Endothelial cell of umbilical vein (primary cell): ENCODE data around the gene PSMB2.

Experiments
- POLR2A ChIP-seq: IDR thresholded peaks from 2 replicates; pipeline ENCODE4 v1.6.1; 2012; ENCODE audit warnings: low read depth, mild to moderate bottlenecking, control low read depth, low read length
- TF ChIP-seq, protein P1 (sequence below), 2 donors: IDR thresholded peaks; 1 replicate in 1 of 2; 2 replicates in 1 of 2; pipeline ENCODE4 v1.5.1; 2011; ENCODE audit warnings: low read length in 2 of 2, mild to moderate bottlenecking in 2 of 2, moderate library complexity in 2 of 2, control low read depth in 1 of 2, inconsistent platforms in 1 of 2, low read depth in 1 of 2; ENCODE audit not compliant: insufficient read depth in 1 of 2; ENCODE audit errors: extremely low read depth in 1 of 2

DNA sequence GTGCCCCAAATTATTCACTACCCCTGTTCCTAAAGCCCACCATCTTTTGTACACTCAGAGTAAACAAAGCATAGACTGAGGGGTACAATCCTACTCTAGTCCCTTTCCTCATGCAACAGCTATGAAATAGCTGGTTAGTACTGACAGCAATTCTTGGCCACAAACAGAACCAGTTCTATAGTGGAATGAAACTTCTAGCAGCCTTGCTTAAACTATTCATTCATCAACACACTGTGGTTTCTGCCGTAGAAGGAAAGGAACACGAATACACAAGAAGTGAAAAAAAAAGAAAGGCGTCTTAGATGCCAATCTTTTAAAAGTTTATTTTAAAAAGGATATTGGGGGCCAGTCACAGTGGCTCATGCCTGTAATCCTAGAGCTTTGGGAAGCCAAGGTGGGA is 9.9 kb downstream of the PSMB2 start:
- TF ChIP-seq POLR2A: no peak
- TF ChIP-seq, protein P1, sequence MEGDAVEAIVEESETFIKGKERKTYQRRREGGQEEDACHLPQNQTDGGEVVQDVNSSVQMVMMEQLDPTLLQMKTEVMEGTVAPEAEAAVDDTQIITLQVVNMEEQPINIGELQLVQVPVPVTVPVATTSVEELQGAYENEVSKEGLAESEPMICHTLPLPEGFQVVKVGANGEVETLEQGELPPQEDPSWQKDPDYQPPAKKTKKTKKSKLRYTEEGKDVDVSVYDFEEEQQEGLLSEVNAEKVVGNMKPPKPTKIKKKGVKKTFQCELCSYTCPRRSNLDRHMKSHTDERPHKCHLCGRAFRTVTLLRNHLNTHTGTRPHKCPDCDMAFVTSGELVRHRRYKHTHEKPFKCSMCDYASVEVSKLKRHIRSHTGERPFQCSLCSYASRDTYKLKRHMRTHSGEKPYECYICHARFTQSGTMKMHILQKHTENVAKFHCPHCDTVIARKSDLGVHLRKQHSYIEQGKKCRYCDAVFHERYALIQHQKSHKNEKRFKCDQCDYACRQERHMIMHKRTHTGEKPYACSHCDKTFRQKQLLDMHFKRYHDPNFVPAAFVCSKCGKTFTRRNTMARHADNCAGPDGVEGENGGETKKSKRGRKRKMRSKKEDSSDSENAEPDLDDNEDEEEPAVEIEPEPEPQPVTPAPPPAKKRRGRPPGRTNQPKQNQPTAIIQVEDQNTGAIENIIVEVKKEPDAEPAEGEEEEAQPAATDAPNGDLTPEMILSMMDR (IDR thresholded peaks at IDR 0.05; ENCODE audit: extremely low read depth in 1 of 2, insufficient read depth in 1 of 2, low read depth in 1 of 2, low read length in 2 of 2): no peak
